ENCODE measurements around the gene DKK3.
A peak's percentile ranks its signal among the peaks of the same experiment; 100 is the strongest.

DKK3 gene

DNA sequence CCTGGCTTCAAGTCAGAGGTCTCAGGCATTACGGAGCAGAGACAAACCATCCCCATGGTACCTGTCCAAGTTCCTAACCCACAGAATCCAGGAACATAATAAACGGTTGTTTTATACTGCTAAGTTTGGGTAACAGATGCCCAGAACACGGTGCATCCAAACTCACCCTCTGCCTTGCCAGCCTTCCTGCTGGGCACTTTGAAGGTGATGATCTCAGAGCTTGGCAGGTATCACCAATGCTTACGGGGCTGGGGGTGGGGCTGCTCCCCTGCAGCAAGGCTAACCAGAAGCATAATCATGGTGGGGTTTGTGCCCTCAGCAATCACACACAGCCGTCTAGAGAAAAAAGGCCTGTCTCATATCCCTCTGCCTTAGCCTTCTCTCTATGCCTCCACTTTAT is 27.1 kb downstream of the DKK3 start:
- DNase-seq (ENCODE audit: low read depth) = no peak

DNA sequence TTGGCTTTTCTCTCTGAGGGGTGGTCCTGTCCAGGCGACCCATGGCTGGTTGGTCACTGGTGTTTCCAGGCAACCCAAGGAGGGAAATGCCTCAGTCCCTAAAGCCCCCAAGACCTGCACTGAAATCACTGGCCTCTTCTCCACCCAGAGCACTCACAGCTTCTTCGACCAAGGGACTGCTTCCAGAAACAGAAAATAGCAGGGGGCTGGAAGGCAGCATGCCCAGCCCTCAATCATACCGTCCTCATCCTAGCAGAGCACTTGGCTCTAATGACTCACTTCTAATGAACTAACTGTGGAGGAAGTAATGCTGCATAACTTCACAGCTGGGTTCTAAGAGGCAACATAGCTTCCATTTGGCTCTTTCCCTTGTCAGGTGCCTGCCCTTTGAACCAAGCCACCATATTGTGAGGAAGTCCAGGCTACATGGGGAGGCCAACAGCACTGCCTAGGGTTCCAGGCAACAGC is 27.6 kb downstream of the DKK3 start:
- no peak for DNase-seq (ENCODE audit: low read depth)

DNA sequence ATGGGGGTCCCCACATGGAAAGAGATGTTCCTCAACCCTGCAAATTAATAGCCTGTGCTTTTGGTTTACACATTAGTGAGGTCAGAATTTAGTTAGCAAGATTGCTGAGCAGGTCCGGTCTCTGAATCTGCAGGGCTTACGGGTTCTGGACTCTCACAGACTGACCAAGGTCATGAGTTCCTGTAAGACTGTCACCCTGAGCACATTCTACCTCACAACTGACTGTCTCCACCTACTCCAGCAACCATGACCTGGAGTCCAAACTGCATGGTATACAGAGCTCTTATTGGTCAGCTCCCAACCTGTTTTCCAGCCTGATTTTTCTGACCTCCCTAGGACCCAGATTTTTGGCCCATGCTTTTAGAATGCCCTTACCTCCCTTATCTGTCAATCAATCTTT is 28.2 kb downstream of the DKK3 start:
- DNase-seq (ENCODE audit: low read depth) = no peak

DNA sequence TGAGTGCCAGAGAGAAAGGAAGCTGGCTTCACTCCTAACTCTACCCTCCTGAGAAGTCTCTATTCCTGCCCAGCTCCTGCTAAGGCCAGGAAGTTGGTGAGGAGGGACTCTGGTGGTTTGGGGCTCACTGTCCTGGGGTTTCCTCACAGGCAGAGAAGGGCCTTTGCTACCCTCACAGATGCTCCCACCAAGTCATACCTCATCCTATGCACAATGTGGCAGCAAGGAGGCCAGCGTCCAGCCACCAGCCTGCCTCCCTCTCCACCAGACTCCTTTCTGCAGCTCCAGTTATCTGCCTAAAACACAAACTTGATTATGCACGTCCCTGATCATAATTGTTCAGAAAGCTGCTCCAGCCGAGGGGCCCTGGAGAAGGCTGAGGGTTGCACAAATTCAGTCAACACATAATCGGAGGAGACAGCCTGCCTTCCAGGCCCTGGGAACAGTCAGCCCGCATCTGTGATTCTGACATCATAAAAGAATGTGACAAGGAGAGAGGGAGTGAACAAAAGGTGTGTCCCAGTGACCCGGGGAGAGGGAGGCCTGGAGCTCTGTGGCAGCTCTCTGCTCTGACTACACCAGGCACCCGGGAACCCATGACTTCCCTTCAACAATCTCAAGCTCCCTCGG is 28.8 kb downstream of the DKK3 start:
- DNase-seq (ENCODE audit: low read depth) = peak; percentile 55

DNA sequence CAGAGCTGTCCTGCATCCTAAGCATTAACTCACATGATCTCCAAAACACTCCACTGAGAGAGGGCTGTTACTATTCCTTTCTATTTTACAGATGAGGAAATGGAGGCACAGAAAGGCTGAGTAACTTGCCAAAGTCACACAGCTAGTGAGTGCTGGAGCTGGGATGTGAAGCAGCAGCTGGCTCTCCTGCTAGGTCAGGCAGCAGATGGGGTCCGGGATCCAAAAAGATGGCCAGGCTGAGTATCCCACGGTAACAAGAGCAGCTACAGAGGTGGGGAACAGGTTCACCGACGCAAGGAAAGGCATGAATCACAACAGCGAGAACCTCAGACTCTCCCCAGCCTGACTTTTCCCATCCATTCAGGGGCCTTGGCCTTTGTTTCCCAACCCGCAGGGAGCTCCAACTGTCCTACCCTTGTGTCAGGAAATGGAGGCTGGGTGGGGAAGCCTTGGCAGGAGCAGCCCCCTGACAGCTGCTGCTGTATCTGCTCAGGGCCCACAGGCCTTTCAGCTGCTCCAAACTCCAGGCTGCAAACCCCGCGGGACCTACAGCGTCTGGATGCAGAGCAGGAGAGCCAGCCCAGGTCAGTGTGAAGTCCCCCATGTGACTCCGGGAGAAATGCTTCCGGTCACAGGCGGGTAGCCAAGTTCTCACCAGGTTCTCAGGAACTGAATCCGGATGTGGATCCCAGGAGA is 29.5 kb downstream of the DKK3 start:
- DNase-seq (ENCODE audit: low read depth) = peak; percentile 53

DNA sequence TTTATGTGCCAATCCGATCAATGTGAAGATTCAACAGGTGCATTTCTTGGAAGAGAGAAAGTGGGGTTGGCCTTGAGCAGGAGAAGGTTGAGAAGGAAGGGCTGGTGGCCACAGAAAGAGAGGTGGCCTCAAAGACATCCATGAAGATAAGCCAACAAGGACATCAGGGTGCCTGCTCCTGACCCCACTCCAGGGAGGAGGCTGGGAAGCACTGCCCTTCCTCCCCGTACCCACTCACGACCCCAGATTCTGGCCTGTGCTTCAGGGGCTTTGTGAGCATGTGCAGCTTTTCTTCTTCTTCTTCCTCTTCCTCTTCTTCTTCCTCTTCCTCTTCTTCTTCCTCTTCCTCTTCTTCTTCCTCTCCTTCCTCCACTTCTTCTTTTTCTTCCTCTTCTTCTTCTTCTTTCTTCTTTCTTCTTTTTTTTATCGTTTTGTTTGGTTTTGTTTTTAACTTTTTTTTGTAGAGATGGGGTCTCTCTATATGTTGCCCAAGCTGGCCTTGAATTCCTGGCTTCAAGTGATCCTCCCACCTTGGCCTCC is 30.3 kb downstream of the DKK3 start:
- no peak for DNase-seq (ENCODE audit: low read depth)

DNA sequence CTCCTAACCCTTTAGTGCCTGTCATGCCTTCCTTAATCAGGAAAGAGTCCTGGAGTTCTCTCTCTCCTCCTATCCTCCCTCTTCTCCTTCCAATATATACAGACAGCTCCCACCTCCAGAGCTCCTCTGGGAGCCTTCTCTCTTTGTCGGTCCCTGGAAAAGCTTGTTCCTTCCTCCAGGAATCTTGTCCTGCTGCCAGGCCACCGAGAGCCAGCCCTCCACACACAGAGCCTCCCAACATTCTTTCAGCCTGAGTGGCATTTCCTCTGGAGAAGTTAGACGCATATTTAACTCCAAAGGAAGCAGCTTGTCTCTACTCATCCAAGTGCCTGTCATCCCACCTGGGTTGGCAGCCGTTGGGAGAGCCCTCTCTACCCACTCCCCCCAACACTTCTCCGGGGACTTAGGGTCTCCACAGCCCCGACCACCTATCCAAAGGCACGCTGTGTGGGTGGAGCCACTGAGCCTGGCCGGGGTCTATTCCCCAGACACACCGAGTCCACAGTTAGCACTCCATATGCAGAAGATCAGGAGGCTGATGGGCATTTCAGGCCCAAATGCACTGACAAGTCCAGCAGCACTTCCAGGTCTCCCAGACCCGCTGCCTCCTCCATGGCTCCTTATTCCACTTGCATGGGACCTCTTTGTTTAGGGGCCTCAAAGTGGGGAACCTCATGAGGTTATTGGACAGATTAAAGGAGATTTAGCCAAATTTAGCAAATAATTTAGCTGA is 31.1 kb downstream of the DKK3 start:
- peak; percentile 89 for DNase-seq (ENCODE audit: low read depth)

DNA sequence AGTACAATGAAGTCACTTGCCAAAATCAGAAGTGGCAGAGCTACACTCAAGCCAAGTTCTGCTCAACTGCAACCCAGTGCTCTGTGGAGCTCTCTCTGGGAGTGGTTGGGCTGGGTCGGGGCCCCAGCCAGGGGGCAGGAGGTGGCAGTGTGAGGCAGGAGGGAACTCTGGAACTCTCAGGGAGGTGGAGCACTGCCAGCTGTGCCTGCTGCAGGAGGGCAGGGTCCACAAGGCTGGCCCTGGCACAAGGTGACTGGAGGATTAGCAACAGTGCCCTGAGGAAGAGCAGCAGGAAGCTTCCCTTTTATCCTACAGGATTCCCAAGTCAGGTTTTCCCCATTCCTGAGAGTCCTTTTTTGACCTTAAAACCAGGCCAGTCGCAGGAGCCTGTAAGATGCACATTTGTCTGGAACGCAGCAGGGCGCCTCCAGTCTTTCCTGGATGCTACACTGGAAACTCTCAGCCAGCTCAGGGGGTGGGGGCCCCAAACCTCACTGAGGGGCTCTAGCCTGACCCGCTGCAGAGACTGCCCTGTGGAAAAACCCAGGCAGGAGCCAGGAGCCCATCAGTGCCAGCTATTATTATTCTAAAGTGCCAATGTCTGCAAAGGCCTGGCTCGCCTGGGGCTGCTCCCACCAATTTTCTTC is 31.8 kb downstream of the DKK3 start:
- no peak for DNase-seq (ENCODE audit: low read depth)

DNA sequence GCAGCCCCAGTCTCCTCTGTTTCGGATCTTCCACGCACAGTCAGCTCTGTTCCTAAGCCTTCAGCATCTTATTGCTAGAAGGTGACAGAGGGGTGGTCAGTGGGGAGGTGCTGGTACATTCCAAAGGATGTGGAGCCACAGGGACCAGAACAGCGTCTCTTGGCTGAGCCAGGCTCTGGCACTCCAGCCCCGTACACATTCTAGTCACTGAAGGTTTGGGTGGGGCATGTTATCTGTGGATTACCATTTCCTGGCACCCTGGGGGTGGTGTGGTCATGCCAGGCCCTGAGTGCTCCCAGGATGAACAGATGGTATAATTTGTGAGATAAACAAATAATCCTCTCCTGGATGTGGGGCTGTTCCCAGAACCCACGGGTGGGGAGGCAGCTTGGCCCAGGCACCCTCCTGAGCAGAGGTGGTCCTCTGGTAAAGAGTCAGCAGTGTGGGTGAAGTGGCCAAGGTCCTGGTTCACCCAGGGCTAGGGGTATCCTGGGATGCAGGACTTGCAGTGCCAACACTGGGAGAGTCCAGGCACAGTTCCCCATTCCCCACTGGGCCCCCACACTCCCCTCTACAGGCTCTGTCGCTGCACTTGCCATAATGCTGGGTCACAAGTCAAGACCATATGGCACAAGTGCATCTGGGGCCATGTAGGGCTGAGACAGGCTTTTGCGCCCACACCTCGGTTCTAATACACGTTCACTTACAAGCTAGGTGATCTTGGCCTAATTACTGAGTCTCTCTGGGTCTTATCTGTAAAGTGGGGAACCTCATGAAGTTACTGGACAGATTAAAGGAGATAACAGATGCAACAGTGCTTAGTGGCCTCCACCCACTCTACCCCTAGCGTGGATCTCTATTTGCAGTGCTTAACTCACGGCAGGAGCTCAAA is 33.0 kb downstream of the DKK3 start:
- no peak for DNase-seq (ENCODE audit: low read depth)

DNA sequence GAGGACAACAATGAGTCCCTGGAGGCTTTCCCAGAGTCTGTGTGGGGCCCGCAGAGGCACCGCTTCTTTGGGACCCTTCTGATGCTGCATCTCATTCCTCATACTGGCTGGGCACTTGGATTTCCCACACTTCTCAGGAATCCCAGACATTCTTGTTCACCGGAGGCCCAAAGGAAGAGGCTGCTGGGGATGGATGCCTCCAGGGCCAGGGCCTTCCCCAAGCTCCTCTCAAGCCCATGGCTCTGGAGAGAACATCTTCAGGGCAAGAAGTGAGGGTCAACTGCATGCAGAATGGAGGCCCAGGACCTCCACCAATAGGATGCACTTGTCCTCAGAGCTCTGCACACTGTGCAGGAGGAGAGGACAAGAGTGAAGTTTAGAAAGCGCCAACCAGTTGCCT is 34.6 kb downstream of the DKK3 start:
- DNase-seq (ENCODE audit: low read depth) = no peak

DNA sequence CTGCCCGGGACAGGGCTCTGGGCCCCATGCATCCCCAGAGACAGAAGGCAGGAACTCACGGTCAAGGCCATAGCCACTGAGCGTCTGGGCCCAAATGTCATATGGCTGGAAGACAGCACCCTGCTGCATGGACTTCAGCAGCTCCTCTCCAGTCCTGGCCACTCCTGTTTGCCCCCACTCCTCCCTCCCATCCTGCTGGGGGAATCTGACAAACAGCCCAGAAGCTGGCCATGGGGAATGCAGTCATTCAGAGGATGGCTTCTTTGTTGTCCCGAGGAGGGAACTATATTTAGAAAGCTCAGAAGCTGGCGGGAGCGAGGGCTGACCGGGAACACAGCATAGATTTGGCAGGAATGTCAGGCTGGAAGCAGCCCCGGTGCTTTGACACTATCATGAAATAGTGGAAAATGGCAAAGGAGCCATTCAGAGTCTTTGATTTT is 35.0 kb downstream of the DKK3 start:
- DNase-seq (ENCODE audit: low read depth) = no peak

DNA sequence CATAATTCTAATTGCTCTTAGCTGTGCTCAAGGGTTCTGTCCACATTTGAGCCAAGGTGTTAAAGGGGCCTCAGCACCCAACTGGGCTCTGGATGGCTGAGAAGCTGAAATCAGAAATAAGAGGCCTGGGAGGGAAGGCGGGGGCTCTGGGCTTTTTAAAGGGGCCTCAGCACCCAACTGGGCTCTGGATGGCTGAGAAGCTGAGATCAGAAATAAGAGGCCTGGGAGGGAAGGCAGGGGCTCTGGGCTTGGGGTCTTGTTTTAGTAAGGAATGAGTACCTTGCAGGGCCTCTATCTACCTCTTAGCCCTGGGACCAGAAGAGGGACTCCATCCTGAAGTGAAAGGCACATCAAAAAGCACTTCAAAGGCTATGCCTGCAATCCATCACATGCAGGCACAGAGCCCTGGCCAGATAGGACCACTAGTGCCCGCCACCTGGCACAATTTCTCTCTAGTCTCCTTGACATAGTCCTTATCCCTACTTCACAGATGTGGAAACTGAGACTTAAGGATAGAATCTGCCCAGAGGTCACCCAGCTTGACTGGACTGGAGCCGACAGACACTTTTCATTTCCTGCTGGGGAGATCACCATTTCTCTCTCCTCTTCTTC is 35.6 kb downstream of the DKK3 start:
- no peak for DNase-seq (ENCODE audit: low read depth)

DNA sequence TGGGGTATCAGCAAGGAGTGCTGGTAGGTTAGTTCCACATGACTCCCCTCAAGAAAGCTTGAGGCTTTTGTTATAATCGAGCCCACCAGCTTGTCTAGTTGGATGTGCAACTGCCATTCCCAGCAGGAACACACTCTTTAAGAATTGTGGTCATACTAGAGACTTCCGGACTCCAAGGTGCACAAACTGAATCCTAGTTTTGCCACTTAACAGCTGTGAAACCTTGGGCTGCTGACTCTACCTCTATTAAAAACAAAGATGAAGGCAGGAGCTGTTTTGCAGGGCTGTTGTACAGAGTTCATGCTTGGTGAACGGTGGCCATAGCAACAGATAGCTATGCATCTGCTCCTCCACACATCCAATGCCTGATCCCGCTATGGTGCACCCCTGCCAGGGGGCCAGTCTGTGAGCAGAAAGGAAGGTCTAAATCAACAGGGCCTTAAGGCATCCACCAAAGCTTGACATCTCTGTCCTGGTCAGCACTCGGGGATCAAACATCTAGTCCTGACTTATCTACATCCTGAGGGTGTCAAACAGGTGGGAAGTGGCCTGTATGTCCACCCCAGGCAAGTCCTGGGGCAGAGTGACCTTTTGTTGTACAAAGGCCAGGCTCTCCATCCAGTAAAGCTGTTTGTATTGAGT is 36.4 kb downstream of the DKK3 start:
- DNase-seq (ENCODE audit: low read depth) = no peak

DNA sequence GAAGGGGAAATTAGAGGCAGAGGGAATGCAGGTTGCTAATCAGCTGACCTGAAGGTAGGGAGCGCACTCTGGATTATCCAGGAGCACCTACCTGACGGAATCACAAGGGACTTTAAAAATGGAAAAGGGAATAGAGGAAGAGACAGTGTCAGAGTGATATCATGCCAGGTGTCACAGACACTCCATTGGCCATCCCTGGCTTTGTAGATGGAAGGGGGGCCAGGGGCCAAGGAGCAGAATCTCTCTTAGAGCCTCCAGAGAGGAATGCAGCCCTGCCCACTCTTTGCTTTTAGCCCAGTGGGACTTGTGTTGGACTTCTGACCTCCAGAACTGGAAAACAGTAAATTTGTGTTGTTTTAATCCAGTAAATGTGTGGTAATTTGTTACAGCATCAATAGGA is 37.9 kb downstream of the DKK3 start:
- DNase-seq (ENCODE audit: low read depth) = no peak

DNA sequence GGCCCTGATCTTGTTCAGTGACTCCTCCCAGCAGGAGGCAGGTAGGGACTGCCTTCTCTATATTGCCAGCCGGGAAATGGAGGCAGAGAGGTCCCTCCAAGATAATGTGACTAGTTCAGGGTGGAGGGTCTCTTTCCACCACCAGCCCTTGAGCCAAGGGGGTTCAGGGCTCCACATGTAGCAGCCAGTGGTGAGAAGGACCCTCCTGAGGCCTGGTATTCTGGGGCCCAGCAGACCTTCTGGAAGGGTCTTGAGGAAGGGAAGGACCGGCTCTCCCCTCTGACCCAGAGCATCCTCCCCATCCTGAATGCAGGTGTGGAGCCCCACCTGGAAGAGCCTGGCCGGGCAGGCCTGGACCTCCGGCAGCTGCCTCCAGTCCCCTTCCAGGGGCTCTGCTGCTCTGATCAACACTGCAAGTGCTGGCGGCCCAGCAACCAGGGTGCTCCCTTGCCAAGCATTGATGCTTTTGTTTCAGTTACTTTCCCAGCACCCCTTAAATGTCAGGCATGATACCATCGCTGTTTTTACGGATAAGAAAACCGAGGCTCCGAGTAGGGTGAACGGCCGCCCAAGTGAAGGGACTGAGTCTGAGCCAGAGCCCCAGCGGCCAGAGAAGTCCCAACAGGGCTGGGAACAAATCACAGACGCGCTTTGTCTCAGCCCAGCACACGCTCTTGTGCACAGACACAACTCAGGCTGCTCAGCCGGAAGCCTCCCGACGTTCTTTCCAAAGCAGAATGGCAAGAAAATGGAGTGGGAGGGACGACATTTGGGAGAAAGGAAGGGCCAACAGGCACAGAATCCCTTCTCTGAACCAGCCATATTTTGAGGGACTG is 38.8 kb downstream of the DKK3 start:
- DNase-seq (ENCODE audit: low read depth) = no peak

DNA sequence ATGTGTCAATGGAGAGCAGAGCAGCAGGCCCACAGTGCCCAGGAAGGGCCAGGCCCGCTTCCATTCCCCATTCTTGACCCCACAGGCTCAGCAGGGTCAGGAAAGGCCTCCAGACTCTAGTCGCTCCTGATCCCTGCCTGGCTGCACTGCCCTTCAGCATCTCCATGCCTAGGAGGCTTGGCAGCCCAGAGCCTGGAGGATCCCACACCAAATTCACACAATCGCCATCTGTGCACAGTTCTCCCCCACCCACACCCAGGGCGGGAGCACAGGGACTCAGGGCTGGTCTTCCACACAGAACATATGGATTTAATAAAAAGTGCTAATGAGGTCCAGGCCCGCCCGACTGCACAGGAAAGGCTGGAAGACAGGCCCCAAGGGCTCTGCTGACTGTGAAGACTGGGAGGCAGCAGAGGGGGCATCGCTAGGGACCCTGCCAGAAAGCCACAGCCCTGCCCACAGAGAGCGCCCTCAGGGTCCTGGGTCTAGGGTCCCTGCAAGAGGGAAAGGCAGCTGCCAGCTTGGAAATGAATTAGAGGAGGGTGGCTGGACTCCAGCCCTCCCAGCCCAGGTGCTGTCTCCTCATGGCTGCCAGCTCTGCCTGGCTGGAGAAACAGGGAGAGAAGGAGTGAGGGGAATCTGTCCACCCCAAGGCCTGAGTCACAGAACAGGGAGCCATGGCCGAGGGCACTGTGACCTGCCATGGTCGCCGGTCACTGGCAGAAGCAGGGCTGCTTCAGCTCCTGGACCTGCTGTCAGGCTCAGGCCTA is 39.7 kb downstream of the DKK3 start:
- no peak for DNase-seq (ENCODE audit: low read depth)

DNA sequence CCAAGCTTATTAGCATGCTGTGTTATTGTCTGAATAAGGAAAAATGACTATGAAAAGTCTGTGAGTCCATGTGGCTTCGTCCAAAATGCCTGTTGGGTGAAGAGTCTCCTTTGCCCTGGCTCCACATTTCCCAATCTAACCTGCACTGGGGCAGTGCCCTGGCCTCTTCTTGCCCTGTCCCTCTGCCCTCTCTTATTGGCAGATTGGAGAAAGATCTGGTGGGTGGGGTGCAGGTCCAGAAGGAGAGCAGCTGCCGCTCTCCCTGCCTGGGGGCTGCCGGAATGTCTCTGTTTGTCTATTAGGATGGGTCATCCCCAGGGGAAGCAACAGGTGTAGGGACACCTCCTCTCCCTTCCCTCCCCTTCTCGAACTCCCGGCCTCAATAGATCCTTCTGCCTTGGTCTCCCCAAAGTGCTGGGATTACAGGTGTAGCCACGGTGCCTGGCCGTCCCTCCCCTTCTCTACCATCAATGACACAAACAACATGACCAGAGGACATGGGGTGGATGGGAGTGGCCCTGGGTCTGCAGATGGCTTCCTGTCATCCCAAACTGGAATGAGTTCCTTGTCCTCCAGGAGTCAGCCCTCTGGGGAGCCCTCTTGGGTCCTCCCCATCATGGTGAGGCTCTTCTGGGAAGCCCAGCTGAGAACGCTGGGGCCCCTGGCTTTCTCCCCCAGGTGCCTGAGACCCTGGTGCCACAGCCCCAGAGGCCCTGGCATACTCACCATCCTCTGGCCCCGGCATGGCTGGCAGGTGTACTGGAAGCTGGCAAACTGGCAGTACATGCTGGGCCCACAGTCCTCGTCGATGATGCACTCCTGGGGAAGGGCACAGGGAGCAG is 40.5 kb downstream of the DKK3 start:
- no peak for DNase-seq (ENCODE audit: low read depth)
